Measurements from ENCODE around the gene TPRN. TPM values are rescaled to one million over a fixed set of nuclear protein-coding genes. Genes with fewer than 3 reads are reported as not detected.
"Not testable (repeated sequence)": the region's sequence is repeated elsewhere in the genome, so short reads cannot be mapped to it uniquely, and the experiment has no call there.

The TPRN gene
- total RNA-seq, 1 donor from 2014 or later = 3.4 TPM

GRCh38 chr9:137240318-137240840, 39.8 kb upstream of the TPRN start:
- H4K20me1 ChIP-seq (ENCODE audit: low read depth) = peaks cover 56% of the 10 kb centered on the region
- no peaks in the 10 kb centered on the region for H3K9me3 ChIP-seq (ENCODE audit: low read depth)
- H3K4me1 Mint-ChIP-seq = peaks cover 35% of the 10 kb centered on the region
- no peaks in the 10 kb centered on the region for H3K27me3 ChIP-seq
- DNase-seq (ENCODE audit: low spot score) = peak; percentile 74
- peak overlapping the region; percentile 87 for H3K4me3 Mint-ChIP-seq
- H3K4me2 ChIP-seq = peak overlapping the region; percentile 98
- peak overlapping the region; percentile 86 for H3K27ac ChIP-seq
- H2AFZ ChIP-seq (replicated peaks) = peak overlapping the region; percentile 51
- peak overlapping the region; percentile 78 for H3K4me3 ChIP-seq
- H3K36me3 ChIP-seq = no peaks in the 10 kb centered on the region
- H3K4me1 ChIP-seq = peaks cover 14% of the 10 kb centered on the region
- no peaks in the 10 kb centered on the region for H3K9me3 Mint-ChIP-seq
- peaks cover 14% of the 10 kb centered on the region for H3K36me3 Mint-ChIP-seq
- H3K27me3 Mint-ChIP-seq (ENCODE audit: insufficient read depth, low read depth) = no peaks in the 10 kb centered on the region
- H3K27ac Mint-ChIP-seq = no peak overlapping the region
- TF ChIP-seq CTCF (IDR thresholded peaks at IDR 0.05) (peak; percentile 40), EZH2 (IDR thresholded peaks at IDR 0.05) (peak; percentile 35), EZH2phosphoT487 (IDR thresholded peaks at IDR 0.05) (no peak)
- peaks cover 51% of the 10 kb centered on the region for H3F3A ChIP-seq (ENCODE audit: low read depth)
- H3K79me2 ChIP-seq (ENCODE audit: low read depth) = peaks cover 36% of the 10 kb centered on the region
- peak overlapping the region; percentile 59 for H3K9ac ChIP-seq

- Histone ChIP-seq H3K79me2 (ENCODE audit: low read depth) (peaks cover 36% of the 10 kb centered on the region), H3K4me2 (peak overlapping the region; percentile 98), H3K27ac (peak overlapping the region; percentile 86), H3F3A (ENCODE audit: low read depth) (peaks cover 49% of the 10 kb centered on the region), H3K4me3 (peak overlapping the region; percentile 78), H3K4me1 (peaks cover 14% of the 10 kb centered on the region), H2AFZ (replicated peaks) (peak overlapping the region; percentile 51), H4K20me1 (ENCODE audit: low read depth) (peaks cover 58% of the 10 kb centered on the region)
- H3K36me3 Mint-ChIP-seq = peaks cover 14% of the 10 kb centered on the region
- H3K4me1 Mint-ChIP-seq = peaks cover 35% of the 10 kb centered on the region
- not testable (repeated sequence) for H3K9me3 ChIP-seq (ENCODE audit: low read depth); H3K27me3 ChIP-seq; H3K36me3 ChIP-seq; H3K27ac Mint-ChIP-seq; H3K27me3 Mint-ChIP-seq (ENCODE audit: insufficient read depth, low read depth); DNase-seq (ENCODE audit: low spot score); H3K9ac ChIP-seq; H3K9me3 Mint-ChIP-seq
- peak overlapping the region; percentile 87 for H3K4me3 Mint-ChIP-seq
These were observed 39.1 kb upstream of the TPRN start for GRCh38 chr9:137239541-137240200.

- Histone ChIP-seq H3K36me3 (no peaks in the 10 kb centered on the region), H3K27me3 (no peaks in the 10 kb centered on the region), H3F3A (ENCODE audit: low read depth) (peaks cover 33% of the 10 kb centered on the region), H3K9ac (no peak overlapping the region), H3K4me1 (peaks cover 14% of the 10 kb centered on the region), H3K27ac (no peak overlapping the region), H2AFZ (replicated peaks) (no peak overlapping the region), H3K4me2 (no peak overlapping the region), H3K79me2 (ENCODE audit: low read depth) (peaks cover 31% of the 10 kb centered on the region), H4K20me1 (ENCODE audit: low read depth) (peaks cover 43% of the 10 kb centered on the region), H3K9me3 (ENCODE audit: low read depth) (no peaks in the 10 kb centered on the region), H3K4me3 (no peak overlapping the region)
- Mint-ChIP-seq H3K36me3 (peaks cover 12% of the 10 kb centered on the region), H3K9me3 (no peaks in the 10 kb centered on the region), H3K4me3 (peak overlapping the region; percentile 87), H3K4me1 (peaks cover 23% of the 10 kb centered on the region), H3K27ac (no peak overlapping the region), H3K27me3 (ENCODE audit: insufficient read depth, low read depth) (peaks cover 2% of the 10 kb centered on the region)
- TF ChIP-seq EZH2 (IDR thresholded peaks at IDR 0.05) (no peak), CTCF (IDR thresholded peaks at IDR 0.05) (no peak), EZH2phosphoT487 (IDR thresholded peaks at IDR 0.05) (no peak)
- DNase-seq (ENCODE audit: low spot score) = no peak
These were observed 37.5 kb upstream of the TPRN start for GRCh38 chr9:137237759-137238726.

All from neural progenitor cell (in vitro differentiated cells).